ENCODE data around the gene MEX3A. TPM values are rescaled to one million over a fixed set of nuclear protein-coding genes. Genes with fewer than 3 reads are reported as not detected.

MEX3A gene
- polyA plus RNA-seq, 2 of the 4 experiments (the other 2 are of a cell fraction), result 1.8 to 4.9 TPM

DNA sequence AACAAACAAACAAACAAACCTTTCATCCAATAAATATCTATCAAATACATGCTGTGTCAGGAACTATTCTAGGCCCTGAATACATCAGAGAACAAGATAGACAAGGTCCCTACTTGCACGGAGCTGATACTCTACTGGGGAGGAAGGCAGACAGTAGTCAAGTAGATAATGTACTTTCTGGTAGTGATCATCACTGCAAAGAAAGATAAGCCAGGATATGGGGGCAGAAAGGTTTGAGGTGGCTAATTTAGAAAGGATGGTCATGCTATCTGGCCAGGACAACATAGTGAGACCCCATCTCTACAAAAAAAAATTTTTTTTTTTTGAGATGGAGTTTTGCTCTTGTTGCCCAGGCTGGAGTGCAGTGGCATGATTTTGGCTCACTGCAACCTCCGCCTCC, 9.3 kb upstream of the MEX3A start (continued):
- TF ChIP-seq ESRRA (IDR thresholded peaks at IDR 0.05; ENCODE audit: borderline replicate concordance, low read length) (no peak), BHLHE40 (IDR thresholded peaks at IDR 0.05; ENCODE audit: low read depth, low read length) (no peak), SREBF2 (IDR thresholded peaks at IDR 0.05) (no peak)

DNA sequence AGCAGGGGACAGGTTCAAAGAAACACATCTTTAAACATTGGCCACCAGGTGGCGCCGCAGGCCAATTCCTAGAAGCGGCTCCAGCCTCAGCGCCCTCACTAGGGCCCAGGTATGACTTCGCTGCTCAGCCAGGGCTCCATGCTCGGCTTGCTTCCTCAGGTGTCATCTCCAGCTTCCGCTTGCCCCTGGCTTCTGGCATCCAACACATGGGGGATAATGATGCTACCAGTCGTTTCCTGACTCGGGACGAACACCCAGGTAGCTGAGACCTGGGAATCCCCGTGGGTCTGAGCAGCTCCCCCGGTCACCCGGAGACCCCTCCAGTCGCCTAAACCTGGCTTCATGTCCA, 8.5 kb upstream of the MEX3A start:
- Histone ChIP-seq H3K4me3 (no peak overlapping the region), H3K4me2 (0 out of 3 replicates have a peak overlapping the region, but pooled peaks have one; percentile 19), H3K4me1 (peaks cover 24% of the 10 kb centered on the region), H3K9me3 (no peaks in the 10 kb centered on the region), H3K27ac (peak overlapping the region; percentile 38 to 84; a peak in 5 of 6 replicates)
- DNase-seq (ENCODE audit: low read depth in 1 of 2, low spot score in 1 of 2) (peak; percentile 85), ATAC-seq (peak; percentile 95 to 96), FAIRE-seq (no peak)
- 33% methylated on average over 14 of the region's 14 CpGs for WGBS (ENCODE audit: missing lambda C conversion rate)
- ChIA-PET CTCF (interaction anchor here (0.6 to 29.4 kb wide), 30 partner anchors 8 to 353 kb away, joined by 3 to 2239 read pairs (median 4); partner anchors contain the start of genes BGLAP, LMNA, MEX3A and PMF1), POLR2A (interaction anchor here (1.3 kb wide), 1 partner anchor 39 kb away, joined by 3 read pairs; no protein-coding TSS in a partner anchor)
- no peak for TF ChIP-seq ZFP36 (IDR thresholded peaks at IDR 0.05; ENCODE audit: borderline replicate concordance, partially characterized antibody)
- TF ChIP-seq TP53 (CRISPR knock-in tag; IDR thresholded peaks at IDR 0.05), result no peak
- no peak for TF ChIP-seq CHD2 (IDR thresholded peaks at IDR 0.05; ENCODE audit: low read length, partially characterized antibody)
- TF ChIP-seq, protein P1, sequence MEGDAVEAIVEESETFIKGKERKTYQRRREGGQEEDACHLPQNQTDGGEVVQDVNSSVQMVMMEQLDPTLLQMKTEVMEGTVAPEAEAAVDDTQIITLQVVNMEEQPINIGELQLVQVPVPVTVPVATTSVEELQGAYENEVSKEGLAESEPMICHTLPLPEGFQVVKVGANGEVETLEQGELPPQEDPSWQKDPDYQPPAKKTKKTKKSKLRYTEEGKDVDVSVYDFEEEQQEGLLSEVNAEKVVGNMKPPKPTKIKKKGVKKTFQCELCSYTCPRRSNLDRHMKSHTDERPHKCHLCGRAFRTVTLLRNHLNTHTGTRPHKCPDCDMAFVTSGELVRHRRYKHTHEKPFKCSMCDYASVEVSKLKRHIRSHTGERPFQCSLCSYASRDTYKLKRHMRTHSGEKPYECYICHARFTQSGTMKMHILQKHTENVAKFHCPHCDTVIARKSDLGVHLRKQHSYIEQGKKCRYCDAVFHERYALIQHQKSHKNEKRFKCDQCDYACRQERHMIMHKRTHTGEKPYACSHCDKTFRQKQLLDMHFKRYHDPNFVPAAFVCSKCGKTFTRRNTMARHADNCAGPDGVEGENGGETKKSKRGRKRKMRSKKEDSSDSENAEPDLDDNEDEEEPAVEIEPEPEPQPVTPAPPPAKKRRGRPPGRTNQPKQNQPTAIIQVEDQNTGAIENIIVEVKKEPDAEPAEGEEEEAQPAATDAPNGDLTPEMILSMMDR (IDR thresholded peaks at IDR 0.05), result peak; percentile 93
- TF ChIP-seq SMC3 (IDR thresholded peaks at IDR 0.05), result peak; percentile 97
- no peak for TF ChIP-seq ZNF302 (CRISPR knock-in tag; IDR thresholded peaks at IDR 0.05)
- no peak for TF ChIP-seq RARB (CRISPR knock-in tag; IDR thresholded peaks at IDR 0.05)
- TF ChIP-seq KDM5A (IDR thresholded peaks at IDR 0.05), result no peak
- TF ChIP-seq ZC3H11A (IDR thresholded peaks at IDR 0.05), result no peak
- TF ChIP-seq CHD4 (IDR thresholded peaks at IDR 0.05; ENCODE audit: borderline replicate concordance), result no peak
- TF ChIP-seq RAD21 (conservative IDR thresholded peaks at IDR 0.05 in 1 of 2, IDR thresholded peaks at IDR 0.05 in 1 of 2), result peak; percentile 97
- TF ChIP-seq NPAS2 (CRISPR knock-in tag; IDR thresholded peaks at IDR 0.05; ENCODE audit: borderline replicate concordance), result no peak
- TF ChIP-seq RFX5 (IDR thresholded peaks at IDR 0.05), result 0 out of 2 replicates have a peak, but pooled peaks have one; percentile 19

DNA sequence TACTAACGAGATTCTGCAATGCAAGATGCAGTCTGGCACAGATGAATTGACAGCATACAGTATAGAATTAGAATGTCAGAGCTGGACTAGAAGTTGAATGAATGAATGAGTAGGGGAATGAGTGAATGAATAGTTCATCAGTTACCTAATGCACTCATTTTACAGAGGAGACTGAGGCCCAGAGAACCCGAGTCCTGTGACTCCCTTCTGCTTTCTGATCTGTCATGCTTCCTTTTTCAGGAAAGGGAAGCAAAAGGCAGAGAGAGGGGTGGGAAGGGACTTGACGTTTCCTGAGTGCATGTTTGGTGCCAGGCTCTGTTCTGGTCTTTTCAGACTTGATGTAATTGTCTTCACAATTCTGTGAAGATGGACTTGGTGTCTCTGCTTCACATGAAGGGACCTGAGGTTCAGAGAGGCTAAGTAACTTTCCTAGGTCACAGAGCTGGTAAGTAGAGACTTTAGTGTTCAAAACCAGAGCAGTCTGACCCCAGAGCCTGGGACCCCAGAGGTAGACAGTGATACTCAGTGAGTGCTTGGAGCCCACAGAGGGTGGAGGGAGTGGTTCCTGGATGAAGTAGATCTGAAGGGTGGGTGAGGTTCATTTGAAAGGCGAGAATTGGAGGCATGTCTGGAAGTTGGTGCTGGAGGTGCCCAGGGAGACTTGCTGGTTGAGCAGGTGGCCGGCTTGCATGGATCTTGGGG, 8.0 kb upstream of the MEX3A start:
- no peak overlapping the region for H3K27ac ChIP-seq
- POLR2A ChIA-PET, result interaction anchor here (1.3 kb wide), 1 partner anchor 40 kb away, joined by 3 read pairs; no protein-coding TSS in a partner anchor
- CTCF ChIA-PET, result interaction anchor here (0.6 to 29.4 kb wide), 32 partner anchors 8 to 353 kb away, joined by 3 to 2239 read pairs (median 4); partner anchors contain the start of genes BGLAP, LMNA, MEX3A and SEMA4A
- TF ChIP-seq, protein P2, sequence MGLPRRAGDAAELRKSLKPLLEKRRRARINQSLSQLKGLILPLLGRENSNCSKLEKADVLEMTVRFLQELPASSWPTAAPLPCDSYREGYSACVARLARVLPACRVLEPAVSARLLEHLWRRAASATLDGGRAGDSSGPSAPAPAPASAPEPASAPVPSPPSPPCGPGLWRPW (IDR thresholded peaks at IDR 0.05), result no peak
- TF ChIP-seq KDM5A (IDR thresholded peaks at IDR 0.05) (no peak), SREBF2 (IDR thresholded peaks at IDR 0.05) (no peak), CHD2 (IDR thresholded peaks at IDR 0.05; ENCODE audit: low read length, partially characterized antibody) (no peak), ZSCAN20 (CRISPR knock-in tag; IDR thresholded peaks at IDR 0.05) (no peak), ZFP36 (IDR thresholded peaks at IDR 0.05; ENCODE audit: borderline replicate concordance, partially characterized antibody) (no peak), ZNF302 (CRISPR knock-in tag; IDR thresholded peaks at IDR 0.05) (no peak), MYC (IDR thresholded peaks at IDR 0.05; ENCODE audit: borderline replicate concordance, low read length) (no peak), GATA3 (IDR thresholded peaks at IDR 0.05; ENCODE audit: borderline replicate concordance) (no peak), KDM1A (IDR thresholded peaks at IDR 0.05; ENCODE audit: low read depth) (no peak), CBX2 (IDR thresholded peaks at IDR 0.05; ENCODE audit: borderline replicate concordance, low read depth) (no peak), BHLHE40 (IDR thresholded peaks at IDR 0.05; ENCODE audit: low read depth, low read length) (no peak), ZC3H11A (IDR thresholded peaks at IDR 0.05) (no peak), PHF8 (IDR thresholded peaks at IDR 0.05; ENCODE audit: borderline replicate concordance, low read depth) (no peak)
- TF ChIP-seq, protein P3, sequence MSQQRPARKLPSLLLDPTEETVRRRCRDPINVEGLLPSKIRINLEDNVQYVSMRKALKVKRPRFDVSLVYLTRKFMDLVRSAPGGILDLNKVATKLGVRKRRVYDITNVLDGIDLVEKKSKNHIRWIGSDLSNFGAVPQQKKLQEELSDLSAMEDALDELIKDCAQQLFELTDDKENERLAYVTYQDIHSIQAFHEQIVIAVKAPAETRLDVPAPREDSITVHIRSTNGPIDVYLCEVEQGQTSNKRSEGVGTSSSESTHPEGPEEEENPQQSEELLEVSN (IDR thresholded peaks at IDR 0.05; ENCODE audit: borderline replicate concordance, low read depth), result no peak
- TF ChIP-seq, protein P4, sequence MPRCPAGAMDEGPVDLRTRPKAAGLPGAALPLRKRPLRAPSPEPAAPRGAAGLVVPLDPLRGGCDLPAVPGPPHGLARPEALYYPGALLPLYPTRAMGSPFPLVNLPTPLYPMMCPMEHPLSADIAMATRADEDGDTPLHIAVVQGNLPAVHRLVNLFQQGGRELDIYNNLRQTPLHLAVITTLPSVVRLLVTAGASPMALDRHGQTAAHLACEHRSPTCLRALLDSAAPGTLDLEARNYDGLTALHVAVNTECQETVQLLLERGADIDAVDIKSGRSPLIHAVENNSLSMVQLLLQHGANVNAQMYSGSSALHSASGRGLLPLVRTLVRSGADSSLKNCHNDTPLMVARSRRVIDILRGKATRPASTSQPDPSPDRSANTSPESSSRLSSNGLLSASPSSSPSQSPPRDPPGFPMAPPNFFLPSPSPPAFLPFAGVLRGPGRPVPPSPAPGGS (IDR thresholded peaks at IDR 0.05), result no peak
- TF ChIP-seq, protein P5, sequence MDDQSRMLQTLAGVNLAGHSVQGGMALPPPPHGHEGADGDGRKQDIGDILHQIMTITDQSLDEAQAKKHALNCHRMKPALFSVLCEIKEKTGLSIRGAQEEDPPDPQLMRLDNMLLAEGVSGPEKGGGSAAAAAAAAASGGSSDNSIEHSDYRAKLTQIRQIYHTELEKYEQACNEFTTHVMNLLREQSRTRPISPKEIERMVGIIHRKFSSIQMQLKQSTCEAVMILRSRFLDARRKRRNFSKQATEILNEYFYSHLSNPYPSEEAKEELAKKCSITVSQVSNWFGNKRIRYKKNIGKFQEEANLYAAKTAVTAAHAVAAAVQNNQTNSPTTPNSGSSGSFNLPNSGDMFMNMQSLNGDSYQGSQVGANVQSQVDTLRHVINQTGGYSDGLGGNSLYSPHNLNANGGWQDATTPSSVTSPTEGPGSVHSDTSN (IDR thresholded peaks at IDR 0.05), result no peak
- TF ChIP-seq, protein P6, sequence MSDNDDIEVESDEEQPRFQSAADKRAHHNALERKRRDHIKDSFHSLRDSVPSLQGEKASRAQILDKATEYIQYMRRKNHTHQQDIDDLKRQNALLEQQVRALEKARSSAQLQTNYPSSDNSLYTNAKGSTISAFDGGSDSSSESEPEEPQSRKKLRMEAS (IDR thresholded peaks at IDR 0.05), result no peak
- FAIRE-seq, result no peak
- peak; percentile 51 to 57 for ATAC-seq
- no peaks in the 10 kb centered on the region for H3K9me3 ChIP-seq
- no peak overlapping the region for H3K4me3 ChIP-seq
- H3K4me1 ChIP-seq, result peaks cover 20% of the 10 kb centered on the region
- H3K4me2 ChIP-seq, result no peak overlapping the region
- DNase-seq (ENCODE audit: low read depth in 1 of 2, low spot score in 1 of 2), result no peak
- 36% methylated on average over 5 of the region's 5 CpGs for WGBS (ENCODE audit: missing lambda C conversion rate)

Data from A549 (cell line).